GM06990 (cell line): ENCODE data around the gene XIST.
"Not testable (repeated sequence)": the region's sequence is repeated elsewhere in the genome, so short reads cannot be mapped to it uniquely, and the experiment has no call there.

ENCODE experiments used
- DNase-seq: peaks from one replicate; pipeline ENCODE4 v3.0.0-alpha.2; 2011; ENCODE audit not compliant: insufficient read length; ENCODE audit errors: extremely low read depth
- H3K27me3 ChIP-seq: replicated peaks from 2 replicates; pipeline ENCODE4 v1.6.0; 2011; ENCODE audit warnings: low read length; ENCODE audit not compliant: control insufficient read depth, insufficient read depth
- H3K36me3 ChIP-seq: 2 replicates; pipeline ENCODE4 v1.5.1; 2011; ENCODE audit warnings: low read length; ENCODE audit not compliant: control insufficient read depth, insufficient read depth
- H3K4me3 ChIP-seq: replicated peaks from 2 replicates; pipeline ENCODE4 v1.5.1; 2011; ENCODE audit warnings: low read depth, mild to moderate bottlenecking, control low read depth, low read length
- CTCF ChIP-seq: IDR thresholded peaks from 2 replicates; pipeline ENCODE4 v1.5.1; 2011; ENCODE audit warnings: low read length, control low read depth, mild to moderate bottlenecking, inconsistent platforms; ENCODE audit not compliant: insufficient read depth, poor library complexity, severe bottlenecking

The XIST gene

GRCh38 chrX:73817393-73818199 is 34.9 kb downstream of the XIST start:
- Histone ChIP-seq H3K27me3 (no peaks in the 10 kb centered on the region), H3K4me3 (no peak overlapping the region), H3K36me3 (no peaks in the 10 kb centered on the region; the same call in 1 of the 2 replicates)
- no peak for DNase-seq
- no peak for TF ChIP-seq CTCF

GRCh38 chrX:73812256-73812655 is 40.3 kb downstream of the XIST start:
- DNase-seq, result no peak
- TF ChIP-seq CTCF, result no peak
- no peaks in the 10 kb centered on the region for H3K27me3 ChIP-seq
- H3K36me3 ChIP-seq, result no peaks in the 10 kb centered on the region
- H3K4me3 ChIP-seq, result no peak overlapping the region

DNA sequence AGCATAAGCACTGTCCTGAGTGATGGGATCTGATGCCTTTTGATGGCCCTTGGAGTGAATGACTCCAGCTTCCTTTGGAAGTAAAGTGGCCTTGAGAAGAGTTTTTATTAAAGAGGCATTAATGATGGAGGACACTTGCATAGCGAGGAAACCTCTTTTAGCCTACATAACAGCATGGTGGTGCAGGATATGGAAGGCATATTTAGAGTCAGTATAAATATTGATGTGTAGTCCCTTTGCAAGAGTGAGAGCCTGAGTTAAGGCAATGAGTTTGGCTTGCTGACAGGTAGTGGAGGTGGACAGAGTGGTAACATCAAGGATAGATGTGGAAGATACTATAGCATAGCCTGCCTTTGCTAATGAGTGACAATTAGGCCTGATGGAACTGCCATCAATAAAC is 48.4 kb downstream of the XIST start:
- not testable (repeated sequence) for H3K4me3 ChIP-seq, DNase-seq, H3K27me3 ChIP-seq, H3K36me3 ChIP-seq

DNA sequence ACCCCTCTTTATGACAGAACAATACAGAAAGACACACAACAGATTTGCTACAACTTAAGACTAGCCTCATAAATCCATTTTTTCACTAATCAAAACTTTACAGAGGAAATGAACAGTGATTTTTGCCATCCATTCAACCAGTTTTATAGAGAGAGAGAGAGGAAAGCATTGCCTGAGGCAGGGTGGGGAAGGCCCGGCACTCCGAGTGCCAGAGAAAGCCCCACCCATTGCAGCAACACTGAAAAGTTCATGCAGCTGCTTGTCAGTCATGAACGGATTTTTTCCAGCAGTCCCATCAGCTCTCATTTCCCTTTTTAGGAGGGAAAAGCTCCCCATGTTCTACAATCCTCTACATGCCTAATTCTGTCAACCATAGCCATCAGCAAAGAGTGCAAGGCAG is 52.6 kb downstream of the XIST start:
- no peak for DNase-seq
- TF ChIP-seq CTCF, result no peak
- Histone ChIP-seq H3K4me3 (no peak overlapping the region), H3K27me3 (no peaks in the 10 kb centered on the region), H3K36me3 (no peaks in the 10 kb centered on the region)

DNA sequence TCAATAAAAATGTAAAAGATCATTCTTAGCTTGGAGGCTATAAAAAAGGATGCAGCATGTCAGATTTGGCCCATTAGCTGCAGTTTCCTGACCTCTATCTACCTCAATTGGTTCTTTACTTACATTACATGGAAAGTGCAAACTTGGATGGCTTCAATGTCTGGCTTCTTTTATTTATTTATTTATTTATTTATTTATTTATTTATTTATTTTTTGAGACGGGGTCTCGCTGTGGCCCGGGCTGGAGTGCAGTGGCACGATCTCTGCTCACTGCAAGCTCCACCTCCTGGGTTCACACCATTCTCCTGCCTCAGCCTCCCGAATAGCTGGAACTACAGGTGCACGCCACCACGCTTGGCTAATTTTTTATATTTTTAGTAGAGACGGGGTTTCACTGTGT is 60.0 kb downstream of the XIST start:
- H3K36me3 ChIP-seq, DNase-seq: not testable (repeated sequence)

DNA sequence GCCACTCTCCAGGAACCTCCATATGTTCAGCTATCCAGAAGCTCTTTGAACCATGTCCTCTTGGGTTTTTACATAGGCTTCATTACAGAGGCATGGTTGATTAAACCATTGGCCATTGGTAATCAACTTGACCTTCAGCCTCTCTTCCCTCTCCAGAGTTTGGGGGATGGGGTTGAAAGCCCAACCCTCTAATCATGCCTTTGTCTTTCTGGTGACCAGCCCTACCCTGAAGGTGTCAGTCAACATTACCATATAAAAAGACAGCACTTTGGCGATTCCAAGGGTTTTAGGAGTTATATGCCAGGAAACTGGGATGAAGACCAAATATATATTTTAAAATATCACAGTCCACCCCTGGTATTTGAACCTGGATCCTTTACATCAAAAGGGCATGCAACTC is 67.0 kb downstream of the XIST start:
- Histone ChIP-seq H3K4me3 (no peak overlapping the region), H3K36me3 (no peaks in the 10 kb centered on the region), H3K27me3 (no peaks in the 10 kb centered on the region)
- TF ChIP-seq CTCF, result no peak
- DNase-seq, result no peak

More for the DNA sequence above, 60.0 kb downstream of the XIST start:
- H3K4me3 ChIP-seq, H3K27me3 ChIP-seq: not testable (repeated sequence)
